Loucy (cell line): Measurements from ENCODE around the gene DNAH14.
A peak's percentile ranks its signal among the peaks of the same experiment; 100 is the strongest.
"Not testable (repeated sequence)": the region's sequence is repeated elsewhere in the genome, so short reads cannot be mapped to it uniquely, and the experiment has no call there.

ENCODE experiments used
- H2AFZ ChIP-seq: fragments of 200-600 bp; sonication (generic); 2 replicates; pipeline ENCODE4 v1.6.0; 2016; ENCODE audit warnings: antibody characterized with exemption, mild to moderate bottlenecking, low read length, moderate library complexity
- H3F3A ChIP-seq: fragments of 200-600 bp; 2 replicates; pipeline ENCODE4 v1.6.0; 2016; ENCODE audit warnings: antibody characterized with exemption, low read depth, mild to moderate bottlenecking
- H3K27me3 ChIP-seq: fragments of 200-600 bp; sonication (generic); 2 replicates; pipeline ENCODE4 v1.6.1; 2014; ENCODE audit warnings: low read length, mild to moderate bottlenecking; ENCODE audit not compliant: insufficient read depth, poor library complexity, severe bottlenecking
- H3K36me3 ChIP-seq: fragments of 200-600 bp; sonication (generic); 2 replicates; pipeline ENCODE4 v1.6.1; 2016; ENCODE audit warnings: low read length; ENCODE audit not compliant: insufficient read depth
- H3K4me1 ChIP-seq: fragments of 200-600 bp; sonication (generic); 2 replicates; pipeline ENCODE4 v1.5.1; 2014; ENCODE audit warnings: low read length, mild to moderate bottlenecking; ENCODE audit not compliant: insufficient read depth, poor library complexity, severe bottlenecking
- H3K4me2 ChIP-seq: fragments of 200-600 bp; sonication (generic); 2 replicates; pipeline ENCODE4 v1.6.0; 2014; ENCODE audit warnings: antibody characterized with exemption, low read length, low read depth, mild to moderate bottlenecking; ENCODE audit not compliant: poor library complexity, severe bottlenecking
- H3K4me3 ChIP-seq: fragments of 200-600 bp; sonication (generic); 2 replicates; pipeline ENCODE4 v1.5.1; 2014; ENCODE audit warnings: low read length, mild to moderate bottlenecking, mixed read lengths; ENCODE audit not compliant: poor library complexity, severe bottlenecking
- H3K79me2 ChIP-seq: fragments of 200-600 bp; sonication (generic); 2 replicates; pipeline ENCODE4 v1.6.1; 2014; ENCODE audit warnings: low read length; ENCODE audit not compliant: insufficient read depth
- H3K9ac ChIP-seq: fragments of 200-600 bp; sonication (generic); 2 replicates; pipeline ENCODE4 v1.6.0; 2014; ENCODE audit warnings: mild to moderate bottlenecking, low read depth, low read length, moderate library complexity; ENCODE audit not compliant: poor library complexity, severe bottlenecking
- H3K9me2 ChIP-seq: fragments of 200-600 bp; sonication (generic); replicated peaks from 2 replicates; pipeline ENCODE4 v1.6.1; 2016; ENCODE audit warnings: low read depth, low read length, mixed read lengths
- H3K9me3 ChIP-seq: fragments of 200-600 bp; sonication (generic); 2 replicates; pipeline ENCODE4 v1.6.1; 2014; ENCODE audit warnings: mild to moderate bottlenecking, antibody characterized with exemption, low read length, low read depth; ENCODE audit not compliant: insufficient read depth
- H4K20me1 ChIP-seq: fragments of 200-600 bp; sonication (generic); 2 replicates; pipeline ENCODE4 v1.6.0; 2014; ENCODE audit warnings: antibody characterized with exemption, low read length, mild to moderate bottlenecking; ENCODE audit not compliant: insufficient read depth, poor library complexity, severe bottlenecking
- EZH2phosphoT487 ChIP-seq: fragments of 200-600 bp; IDR thresholded peaks from 2 replicates; pipeline ENCODE4 v1.6.1; 2018; ENCODE audit warnings: antibody characterized with exemption, mild to moderate bottlenecking, moderate library complexity, borderline replicate concordance
- TF ChIP-seq, protein P1 (sequence below): fragments of 200-600 bp; sonication (generic); conservative IDR thresholded peaks from 2 replicates; pipeline ENCODE4 v1.5.1; 2014; ENCODE audit warnings: mild to moderate bottlenecking, antibody characterized with exemption, low read length

Gene DNAH14

DNA sequence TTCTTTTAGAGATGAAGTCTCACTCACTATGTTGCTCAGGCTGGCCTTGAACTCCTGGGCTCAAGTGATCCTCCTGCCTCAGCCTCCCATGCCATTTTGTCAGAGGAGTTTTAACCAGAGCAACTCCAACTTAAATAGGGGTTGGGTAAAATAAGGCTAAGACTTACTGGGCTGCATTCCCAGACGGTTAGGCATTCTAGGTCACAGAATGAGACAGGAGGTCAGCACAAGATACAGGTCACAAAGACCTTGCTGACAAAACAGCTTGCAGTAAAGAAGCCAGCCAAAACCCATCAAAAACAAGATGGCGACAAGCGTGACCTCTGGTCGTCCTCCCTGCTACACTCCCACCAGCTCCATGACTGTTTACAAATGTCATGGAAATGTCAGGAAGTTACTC is 5.7 kb upstream of the DNAH14 start:
- H2AFZ ChIP-seq = no peak overlapping the region

GRCh38 chr1:224927631-224928030 is 1.8 kb upstream of the DNAH14 start:
- H3K36me3 ChIP-seq, H3K27me3 ChIP-seq, H3K9me2 ChIP-seq, H3K4me3 ChIP-seq, H3K9ac ChIP-seq, H4K20me1 ChIP-seq, H3K4me2 ChIP-seq, H3F3A ChIP-seq, H3K4me1 ChIP-seq, H2AFZ ChIP-seq: not testable (repeated sequence)
- peaks cover 22% of the 10 kb centered on the region for H3K79me2 ChIP-seq
- H3K9me3 ChIP-seq = peaks cover 13% of the 10 kb centered on the region

More for the DNA sequence above, 5.7 kb upstream of the DNAH14 start:
- Histone ChIP-seq H3K9me3 (no peaks in the 10 kb centered on the region), H3K36me3 (no peaks in the 10 kb centered on the region), H3K9me2 (no peaks in the 10 kb centered on the region), H3K4me3 (no peak overlapping the region), H4K20me1 (no peaks in the 10 kb centered on the region), H3K79me2 (no peaks in the 10 kb centered on the region), H3K4me1 (no peaks in the 10 kb centered on the region), H3K9ac (no peak overlapping the region), H3F3A (no peaks in the 10 kb centered on the region; the same call in 1 of the 2 replicates), H3K4me2 (no peak overlapping the region), H3K27me3 (no peaks in the 10 kb centered on the region)
- TF ChIP-seq EZH2phosphoT487 = no peak
- TF ChIP-seq, protein P1, sequence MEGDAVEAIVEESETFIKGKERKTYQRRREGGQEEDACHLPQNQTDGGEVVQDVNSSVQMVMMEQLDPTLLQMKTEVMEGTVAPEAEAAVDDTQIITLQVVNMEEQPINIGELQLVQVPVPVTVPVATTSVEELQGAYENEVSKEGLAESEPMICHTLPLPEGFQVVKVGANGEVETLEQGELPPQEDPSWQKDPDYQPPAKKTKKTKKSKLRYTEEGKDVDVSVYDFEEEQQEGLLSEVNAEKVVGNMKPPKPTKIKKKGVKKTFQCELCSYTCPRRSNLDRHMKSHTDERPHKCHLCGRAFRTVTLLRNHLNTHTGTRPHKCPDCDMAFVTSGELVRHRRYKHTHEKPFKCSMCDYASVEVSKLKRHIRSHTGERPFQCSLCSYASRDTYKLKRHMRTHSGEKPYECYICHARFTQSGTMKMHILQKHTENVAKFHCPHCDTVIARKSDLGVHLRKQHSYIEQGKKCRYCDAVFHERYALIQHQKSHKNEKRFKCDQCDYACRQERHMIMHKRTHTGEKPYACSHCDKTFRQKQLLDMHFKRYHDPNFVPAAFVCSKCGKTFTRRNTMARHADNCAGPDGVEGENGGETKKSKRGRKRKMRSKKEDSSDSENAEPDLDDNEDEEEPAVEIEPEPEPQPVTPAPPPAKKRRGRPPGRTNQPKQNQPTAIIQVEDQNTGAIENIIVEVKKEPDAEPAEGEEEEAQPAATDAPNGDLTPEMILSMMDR = no peak

- peak overlapping the region; percentile 91 for H2AFZ ChIP-seq
These were observed 569 bp upstream of the DNAH14 start for GRCh38 chr1:224928906-224929305.

DNA sequence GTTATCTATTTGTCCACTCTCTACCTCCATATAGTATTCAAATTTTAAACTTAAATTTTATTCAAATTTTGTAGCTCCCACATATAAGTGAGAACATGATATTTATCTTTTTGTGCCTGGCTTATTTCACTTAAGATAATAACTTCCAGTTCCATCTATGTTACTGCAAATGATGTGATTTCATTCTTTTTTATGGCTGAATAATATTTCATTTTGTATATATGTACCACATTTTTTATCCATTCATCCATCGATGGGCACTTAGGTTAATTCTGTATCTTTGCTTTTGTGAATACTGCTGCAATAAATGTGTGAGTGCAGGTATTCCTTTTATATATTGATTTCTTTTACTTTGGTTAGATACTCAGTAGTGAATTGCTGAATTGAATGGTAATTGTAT is 2.1 kb downstream of the DNAH14 start:
- Histone ChIP-seq H3K79me2 (peaks cover 23% of the 10 kb centered on the region), H3K4me2 (no peak overlapping the region), H3K9me2 (no peaks in the 10 kb centered on the region), H3K27me3 (no peaks in the 10 kb centered on the region), H4K20me1 (no peaks in the 10 kb centered on the region), H3K4me1 (peaks cover 5% of the 10 kb centered on the region), H2AFZ (no peak overlapping the region), H3K9ac (no peak overlapping the region), H3F3A (no peaks in the 10 kb centered on the region; the same call in 1 of the 2 replicates), H3K9me3 (peaks cover 33% of the 10 kb centered on the region), H3K36me3 (no peaks in the 10 kb centered on the region), H3K4me3 (peak overlapping the region; percentile 8)
- no peak for TF ChIP-seq EZH2phosphoT487
- TF ChIP-seq, protein P1 = no peak

More at GRCh38 chr1:224928906-224929305, 569 bp upstream of the DNAH14 start:
- Histone ChIP-seq H3K27me3 (no peaks in the 10 kb centered on the region), H3K4me2 (peak overlapping the region; percentile 86), H3K9me3 (peaks cover 24% of the 10 kb centered on the region), H3F3A (no peaks in the 10 kb centered on the region; the same call in 1 of the 2 replicates), H3K4me1 (peaks cover 5% of the 10 kb centered on the region), H3K9ac (peak overlapping the region; percentile 74), H3K79me2 (peaks cover 23% of the 10 kb centered on the region), H4K20me1 (no peaks in the 10 kb centered on the region), H3K4me3 (peak overlapping the region; percentile 71), H3K36me3 (no peaks in the 10 kb centered on the region), H3K9me2 (no peaks in the 10 kb centered on the region)
- no peak for TF ChIP-seq EZH2phosphoT487
- TF ChIP-seq, protein P1 = no peak
